Gastroesophageal sphincter (tissue), 4 donors: ENCODE data around the gene SPPL3. TPM values are rescaled to one million over a fixed set of nuclear protein-coding genes. Genes with fewer than 3 reads are reported as not detected.

ENCODE experiments used
- ATAC-seq: fragments of 150-250 bp; one replicate; pipeline ENCODE4 v1.9.1; 2016; ENCODE audit warnings: mild to moderate bottlenecking, moderate library complexity
- H3K27ac ChIP-seq, 4 donors: fragments of 200-600 bp; sonication (generic) in 3 of 4; 1 replicate in 3 of 4; 2 replicates in 1 of 4; pipeline ENCODE4 v1.5.1; 2016 to 2019
- H3K27me3 ChIP-seq: fragments of 200-600 bp; sonication (generic); one replicate; pipeline ENCODE4 v1.5.1; 2019
- H3K36me3 ChIP-seq, 2 donors: fragments of 200-600 bp; sonication (generic); one replicate each; pipeline ENCODE4 v1.5.1; 2019; ENCODE audit warnings: control low read depth in 1 of 2
- H3K4me1 ChIP-seq, 3 donors: fragments of 200-600 bp; sonication (generic); 1 replicate in 2 of 3; 2 replicates in 1 of 3; pipeline ENCODE4 v1.5.1; 2016 to 2019; ENCODE audit warnings: control low read depth in 2 of 3
- H3K4me3 ChIP-seq, 2 donors: fragments of 200-600 bp; sonication (generic); one replicate each; pipeline ENCODE4 v1.5.1; 2019; ENCODE audit warnings: mild to moderate bottlenecking in 1 of 2, moderate library complexity in 1 of 2
- H3K9me3 ChIP-seq, 3 donors: fragments of 200-600 bp; sonication (generic); one replicate each; pipeline ENCODE4 v1.5.1; 2017 to 2019; ENCODE audit warnings: control low read depth in 2 of 3
- CTCF ChIP-seq, 4 experiments: fragments of 200-600 bp in 2 of 4; fragments of 450-650 bp in 2 of 4; sonication (generic) in 1 of 4; IDR thresholded peaks; one replicate each; pipeline ENCODE4 v1.5.1; 2017 to 2019; ENCODE audit warnings: antibody characterized with exemption in 4 of 4, mild to moderate bottlenecking in 2 of 4, moderate library complexity in 2 of 4
- EP300 ChIP-seq: sonication (generic); formaldehyde crosslinking; IDR thresholded peaks from one replicate; pipeline ENCODE4 v1.6.1; 2017; ENCODE audit warnings: antibody characterized with exemption, mild to moderate bottlenecking
- POLR2A ChIP-seq, 2 donors: fragments of 450-650 bp; IDR thresholded peaks; one replicate each; pipeline ENCODE4 v1.6.1; 2017; ENCODE audit warnings: antibody characterized with exemption in 2 of 2, mild to moderate bottlenecking in 2 of 2, moderate library complexity in 1 of 2
- POLR2AphosphoS5 ChIP-seq: sonication (generic); formaldehyde crosslinking; IDR thresholded peaks from one replicate; pipeline ENCODE4 v1.6.1; 2017; ENCODE audit warnings: antibody characterized with exemption
- WGBS, 2 donors: methylation state at CpG; one replicate each; pipeline ENCODE4 v1.1.5; 2018; ENCODE audit warnings: low coverage in 1 of 2; 5-methylcytosine and 5-hydroxymethylcytosine counted together
- total RNA-seq, 4 donors: library from RNA; depleted of rRNA; stranded (reverse); fragments of >200 nt; gene quantifications; one replicate each; pipeline ENCODE4 v1.1.0, GENCODE V29; 2016

The SPPL3 gene
- total RNA-seq, 4 donors from 2014 or later = 16.2 to 20.2 (median 19.0) TPM

- no peak for ATAC-seq
- H3K27me3 ChIP-seq = no peaks in the 10 kb centered on the region
- H3K27ac ChIP-seq = peak overlapping the region in 1 of 4 donors; percentile 33
- H3K4me3 ChIP-seq = no peak overlapping the region
- WGBS, 2 donors = 60 to 100% methylated on average over 1 to 3 of the region's 3 CpGs
- H3K9me3 ChIP-seq = no peaks in the 10 kb centered on the region
- TF ChIP-seq POLR2A (IDR thresholded peaks at IDR 0.05) (no peak), POLR2AphosphoS5 (no peak), EP300 (no peak), CTCF (IDR thresholded peaks at IDR 0.05) (no peak)
- peaks cover 0 to 68% of the 10 kb centered on the region in 2 donors for H3K36me3 ChIP-seq
- peaks cover 0 to 21% (median 6%) of the 10 kb centered on the region in 3 donors for H3K4me1 ChIP-seq
Measured at GRCh38 chr12:120721866-120722265, 182.3 kb downstream of the SPPL3 start.

- Histone ChIP-seq H3K4me3 (no peak overlapping the region), H3K9me3 (no peaks in the 10 kb centered on the region), H3K36me3 (peaks cover 0 to 75% of the 10 kb centered on the region in 2 donors), H3K27ac (peak overlapping the region in 2 of 4 donors; percentile 8 to 33), H3K27me3 (no peaks in the 10 kb centered on the region), H3K4me1 (peaks cover 0 to 14% (median 6%) of the 10 kb centered on the region in 3 donors)
- 90 to 93% methylated on average over 3 to 7 of the region's 10 CpGs for WGBS, 2 donors
- no peak for ATAC-seq
- TF ChIP-seq POLR2A (IDR thresholded peaks at IDR 0.05) = no peak
- TF ChIP-seq CTCF (IDR thresholded peaks at IDR 0.05) = no peak
- TF ChIP-seq EP300 = no peak
- TF ChIP-seq POLR2AphosphoS5 = no peak
Measured at GRCh38 chr12:120720987-120721801, 183.0 kb downstream of the SPPL3 start.

GRCh38 chr12:120720234-120720986, 183.7 kb downstream of the SPPL3 start:
- H3K9me3 ChIP-seq = no peaks in the 10 kb centered on the region
- H3K4me3 ChIP-seq = no peak overlapping the region
- peaks cover 0 to 83% of the 10 kb centered on the region in 2 donors for H3K36me3 ChIP-seq
- peak overlapping the region in 2 of 4 donors; percentile 22 to 33 for H3K27ac ChIP-seq
- WGBS, 2 donors = 60 to 67% methylated on average over 2 to 5 of the region's 7 CpGs
- no peak for TF ChIP-seq CTCF (IDR thresholded peaks at IDR 0.05)
- peak; percentile 52 for ATAC-seq
- no peaks in the 10 kb centered on the region for H3K27me3 ChIP-seq
- H3K4me1 ChIP-seq = peaks cover 0 to 10% (median 6%) of the 10 kb centered on the region in 3 donors

GRCh38 chr12:120719496-120720233, 184.5 kb downstream of the SPPL3 start:
- H3K4me3 ChIP-seq = no peak overlapping the region
- peaks cover 0 to 90% of the 10 kb centered on the region in 2 donors for H3K36me3 ChIP-seq
- no peaks in the 10 kb centered on the region for H3K9me3 ChIP-seq
- no peaks in the 10 kb centered on the region for H3K27me3 ChIP-seq
- no peak for ATAC-seq
- TF ChIP-seq CTCF (IDR thresholded peaks at IDR 0.05) (no peak), POLR2AphosphoS5 (no peak), POLR2A (IDR thresholded peaks at IDR 0.05) (no peak), EP300 (no peak)
- WGBS, 2 donors = 82 to 89% methylated on average over 5 to 11 of the region's 11 CpGs
- no peak overlapping the region for H3K27ac ChIP-seq
- peaks cover 0 to 2% (median 0%) of the 10 kb centered on the region in 3 donors for H3K4me1 ChIP-seq
